Lower leg skin (tissue), 4 donors: ENCODE measurements around the gene CAMKMT. TPM values are rescaled to one million over a fixed set of nuclear protein-coding genes. Genes with fewer than 3 reads are reported as not detected.

Experiments used
- DNase-seq, 2 donors: peaks; one replicate each; pipeline ENCODE4 v3.0.0-alpha.2; 2019; ENCODE audit warnings: low spot score in 2 of 2
- H3K4me3 ChIP-seq: fragments of 200-600 bp; sonication (generic); 2 replicates; pipeline ENCODE4 v1.5.1; 2017; ENCODE audit warnings: mild to moderate bottlenecking, low read depth; ENCODE audit not compliant: poor library complexity, severe bottlenecking
- POLR2A ChIP-seq, 2 donors: fragments of 450-650 bp; IDR thresholded peaks; one replicate each; pipeline ENCODE4 v1.6.1; 2016 to 2017; ENCODE audit warnings: antibody characterized with exemption in 2 of 2, mild to moderate bottlenecking in 1 of 2, moderate library complexity in 1 of 2
- WGBS, 2 donors: methylation state at CpG; one replicate each; pipeline ENCODE4 v1.1.5; 2018; 5-methylcytosine and 5-hydroxymethylcytosine counted together
- intact Hi-C: fragments of 100-400 bp; cut with DNase I; formaldehyde crosslinking; loops from one replicate; pipeline ENCODE4 v1.15.0; 2023; ENCODE audit warnings: low total_unique reads
- total RNA-seq, 4 donors: library from RNA; depleted of rRNA; stranded (reverse); fragments of >200 nt; gene quantifications; one replicate each; pipeline ENCODE4 v1.1.0, GENCODE V29; 2016
- TF ChIP-seq, protein P1 (sequence below), 3 donors: fragments of 450-650 bp; IDR thresholded peaks; one replicate each; pipeline ENCODE4 v1.5.1; 2016; ENCODE audit warnings: antibody characterized with exemption in 3 of 3, mild to moderate bottlenecking in 3 of 3, moderate library complexity in 2 of 3

The CAMKMT gene
- total RNA-seq, 4 donors from 2014 or later = 4.2 to 18.3 (median 9.8) TPM

DNA sequence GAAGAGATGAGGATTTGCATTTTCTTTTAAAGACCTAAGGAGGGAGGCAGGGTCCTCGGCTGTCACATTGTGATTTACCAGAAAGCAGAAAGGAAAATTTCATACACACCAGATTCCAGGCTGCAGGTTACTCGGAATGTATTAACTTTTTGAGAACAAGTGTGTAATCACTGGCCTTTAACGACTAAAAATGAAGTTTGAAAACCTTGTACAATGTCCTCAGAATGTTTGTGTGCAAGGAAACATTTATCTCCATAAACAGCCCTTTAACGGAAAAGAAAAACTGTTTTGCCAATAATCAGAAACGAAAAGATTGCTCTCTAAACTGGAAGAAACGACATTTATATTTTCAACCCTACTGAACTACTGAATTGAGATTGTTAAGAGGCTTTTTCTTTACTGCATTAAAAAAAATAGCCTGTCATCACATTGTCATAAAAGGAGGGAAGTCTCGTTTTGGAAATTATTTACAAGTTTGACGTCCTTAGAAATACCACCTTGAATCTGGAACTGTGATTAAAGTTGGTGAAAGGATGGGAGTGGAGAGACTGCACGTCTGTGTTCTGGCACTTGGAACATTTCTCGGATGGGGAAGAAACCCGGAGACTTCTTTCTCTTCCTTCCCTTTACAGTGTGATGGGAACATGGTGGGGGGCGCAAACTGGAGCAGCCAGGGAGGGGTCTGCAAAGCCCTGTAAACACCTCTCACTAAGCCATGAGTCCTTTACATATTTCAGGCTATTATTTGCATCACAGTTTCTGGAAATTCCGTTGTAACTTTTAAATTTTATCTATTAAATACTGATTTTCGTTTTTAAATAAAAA is 445.7 kb downstream of the CAMKMT start:
- TF ChIP-seq, protein P1, sequence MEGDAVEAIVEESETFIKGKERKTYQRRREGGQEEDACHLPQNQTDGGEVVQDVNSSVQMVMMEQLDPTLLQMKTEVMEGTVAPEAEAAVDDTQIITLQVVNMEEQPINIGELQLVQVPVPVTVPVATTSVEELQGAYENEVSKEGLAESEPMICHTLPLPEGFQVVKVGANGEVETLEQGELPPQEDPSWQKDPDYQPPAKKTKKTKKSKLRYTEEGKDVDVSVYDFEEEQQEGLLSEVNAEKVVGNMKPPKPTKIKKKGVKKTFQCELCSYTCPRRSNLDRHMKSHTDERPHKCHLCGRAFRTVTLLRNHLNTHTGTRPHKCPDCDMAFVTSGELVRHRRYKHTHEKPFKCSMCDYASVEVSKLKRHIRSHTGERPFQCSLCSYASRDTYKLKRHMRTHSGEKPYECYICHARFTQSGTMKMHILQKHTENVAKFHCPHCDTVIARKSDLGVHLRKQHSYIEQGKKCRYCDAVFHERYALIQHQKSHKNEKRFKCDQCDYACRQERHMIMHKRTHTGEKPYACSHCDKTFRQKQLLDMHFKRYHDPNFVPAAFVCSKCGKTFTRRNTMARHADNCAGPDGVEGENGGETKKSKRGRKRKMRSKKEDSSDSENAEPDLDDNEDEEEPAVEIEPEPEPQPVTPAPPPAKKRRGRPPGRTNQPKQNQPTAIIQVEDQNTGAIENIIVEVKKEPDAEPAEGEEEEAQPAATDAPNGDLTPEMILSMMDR (IDR thresholded peaks at IDR 0.05) = no peak
- TF ChIP-seq POLR2A (IDR thresholded peaks at IDR 0.05) = no peak
- WGBS, 2 donors = 14 to 15% methylated on average over 14 of the region's 14 CpGs
- intact Hi-C loops = no loop called here
- peak in 1 of 2 donors; percentile 32 for DNase-seq
- H3K4me3 ChIP-seq = no peak overlapping the region

DNA sequence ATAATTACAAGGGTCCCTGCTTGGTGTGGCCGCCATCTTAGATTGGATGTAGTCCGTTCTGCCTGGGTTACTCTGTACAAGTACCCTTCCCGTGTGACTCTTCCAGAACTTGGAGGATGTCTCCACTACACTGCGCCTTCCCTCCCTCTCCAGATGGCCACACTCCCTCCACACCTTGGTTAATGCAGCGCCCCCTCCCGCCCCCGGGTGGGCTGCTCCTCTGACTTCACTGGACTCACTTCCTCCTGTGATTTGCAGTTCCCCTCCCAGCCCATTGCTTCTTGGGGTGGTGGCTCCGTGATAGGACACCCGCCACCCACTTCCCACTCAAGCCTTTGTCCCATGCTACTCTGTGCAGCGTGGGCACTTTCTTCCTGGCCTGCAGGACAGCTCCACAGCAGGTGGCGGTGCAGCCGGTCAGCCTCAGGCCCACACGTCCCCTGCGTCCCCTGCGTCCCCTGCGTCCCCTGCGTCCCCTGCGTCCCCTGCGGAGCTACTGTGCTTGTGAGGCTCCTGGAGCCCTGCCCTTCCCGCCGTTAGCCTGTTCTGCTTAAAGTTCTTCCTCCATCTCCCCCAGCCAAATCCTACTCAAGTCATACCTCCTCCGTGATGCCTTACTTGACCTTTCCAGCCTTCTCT is 449.3 kb downstream of the CAMKMT start:
- TF ChIP-seq, protein P1 (IDR thresholded peaks at IDR 0.05) = no peak
- TF ChIP-seq POLR2A (IDR thresholded peaks at IDR 0.05) = no peak
- no peak overlapping the region for H3K4me3 ChIP-seq
- intact Hi-C loops = no loop called here
- 84 to 86% methylated on average over 22 of the region's 22 CpGs for WGBS, 2 donors
- peak in 1 of 2 donors; percentile 68 for DNase-seq

DNA sequence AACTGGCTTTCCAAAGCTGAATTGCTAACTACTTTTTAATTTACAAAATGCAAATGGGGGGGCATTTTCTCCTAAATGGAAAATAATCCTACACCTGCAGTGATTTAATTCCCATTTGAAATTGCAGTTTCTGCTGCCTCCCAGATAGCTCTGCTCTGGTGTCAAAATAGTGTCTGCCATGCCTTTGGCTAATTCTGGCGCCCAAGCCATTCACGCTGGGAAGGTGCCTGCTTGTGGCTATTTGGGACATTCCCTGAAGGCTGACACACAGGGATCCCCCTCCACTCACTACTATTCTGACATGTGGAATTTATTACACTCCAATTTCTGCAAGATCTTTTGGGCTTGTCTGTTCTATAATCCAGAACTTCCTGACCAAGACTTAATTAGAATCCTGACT is 451.4 kb downstream of the CAMKMT start:
- intact Hi-C loops = no loop called here
- H3K4me3 ChIP-seq = no peak overlapping the region
- DNase-seq = no peak
- TF ChIP-seq POLR2A (IDR thresholded peaks at IDR 0.05) = no peak
- TF ChIP-seq, protein P1 (IDR thresholded peaks at IDR 0.05) = no peak
- WGBS, 2 donors = 50 to 52% methylated on average over 2 of the region's 2 CpGs

DNA sequence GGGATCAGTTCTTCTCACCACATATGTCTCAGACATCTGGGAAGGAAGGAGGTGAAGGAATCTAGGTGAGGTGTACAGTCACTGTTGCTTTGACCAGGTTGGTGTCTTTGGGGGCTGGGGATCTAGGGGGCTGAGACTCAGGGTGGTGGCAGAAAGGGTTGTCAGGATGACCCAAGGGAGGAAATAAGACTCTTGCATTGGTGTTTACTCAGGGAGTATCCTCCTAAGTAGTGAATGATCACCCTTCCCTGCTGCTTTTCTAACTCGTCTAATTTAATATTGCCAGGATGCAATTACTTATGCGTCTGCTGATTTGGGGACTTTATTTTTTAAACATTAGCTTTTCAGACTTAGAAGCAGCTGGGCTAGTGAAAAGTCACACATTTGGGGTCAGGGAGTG is 451.9 kb downstream of the CAMKMT start:
- 71 to 80% methylated on average over 2 of the region's 2 CpGs for WGBS, 2 donors
- no peak overlapping the region for H3K4me3 ChIP-seq
- TF ChIP-seq, protein P1 (IDR thresholded peaks at IDR 0.05) = no peak
- no peak for TF ChIP-seq POLR2A (IDR thresholded peaks at IDR 0.05)
- DNase-seq = peak in 1 of 2 donors; percentile 17
- intact Hi-C loops = no loop called here

DNA sequence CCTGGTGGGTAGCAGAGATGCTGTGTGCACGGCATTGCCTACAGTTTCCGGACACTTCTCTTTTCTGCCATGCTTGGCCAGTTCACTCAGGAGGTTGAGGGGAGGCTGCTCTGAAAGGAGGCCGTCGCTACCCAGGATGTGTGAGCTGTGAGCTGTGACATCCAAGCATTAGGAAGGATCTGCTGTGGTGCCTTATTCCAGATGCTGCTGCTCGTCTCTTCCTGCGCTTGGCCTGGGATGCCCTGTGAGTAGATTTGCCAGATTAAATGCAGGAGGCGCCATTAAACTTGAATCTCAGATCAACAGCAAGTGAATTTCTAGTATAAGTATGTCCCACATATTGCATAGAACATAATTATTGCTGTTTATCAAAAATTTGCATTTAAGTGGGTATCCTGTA is 455.5 kb downstream of the CAMKMT start:
- TF ChIP-seq, protein P1 (IDR thresholded peaks at IDR 0.05) = no peak
- no peak for TF ChIP-seq POLR2A (IDR thresholded peaks at IDR 0.05)
- whole genome bisulfite sequencing, 2 donors = 82 to 87% methylated on average over 7 of the region's 7 CpGs
- intact Hi-C loops = no loop called here
- H3K4me3 ChIP-seq = no peak overlapping the region
- peak in 1 of 2 donors; percentile 56 for DNase-seq
